Measurements from ENCODE around the gene FGF18.

GRCh38 chr5:171391996-171392577, 27.4 kb upstream of the FGF18 start:
- TF ChIP-seq REST (IDR thresholded peaks at IDR 0.05; ENCODE audit: insufficient read depth in 1 of 2, low read depth in 2 of 2, low read length in 1 of 2) (no peak), CTCF (IDR thresholded peaks at IDR 0.05) (no peak), POLR2AphosphoS5 (IDR thresholded peaks at IDR 0.05; ENCODE audit: low read depth, low read length) (no peak)

Data from Panc1 (cell line).